Glomerular visceral epithelial cell (primary cell): ENCODE measurements around the gene HERPUD2.
A peak's percentile ranks its signal among the peaks of the same experiment; 100 is the strongest.
"Not testable (repeated sequence)": the region's sequence is repeated elsewhere in the genome, so short reads cannot be mapped to it uniquely, and the experiment has no call there.

Source experiments
- DNase-seq: peaks from one replicate; pipeline ENCODE4 v3.0.0-alpha.2; 2016; ENCODE audit errors: extremely low spot score

HERPUD2 gene

DNA sequence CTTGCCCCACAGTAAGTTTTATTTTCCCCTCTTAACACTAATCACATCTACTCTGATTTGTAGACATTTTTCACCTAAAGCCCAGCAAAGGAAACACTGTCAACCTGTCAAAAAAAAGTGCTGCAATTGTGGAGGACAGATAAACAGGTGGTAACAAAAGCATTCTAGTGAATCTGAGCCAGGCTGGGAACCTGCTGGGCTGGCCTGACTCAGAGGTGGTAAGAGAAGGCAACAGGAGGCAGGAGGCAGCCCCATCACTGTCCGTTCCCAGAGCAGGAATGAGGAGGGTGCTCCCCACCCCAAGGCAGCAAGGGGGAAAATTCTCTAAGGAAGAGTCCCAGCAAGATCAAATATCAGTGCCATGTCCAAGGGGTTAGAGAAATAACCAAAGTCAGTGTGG lies 19.5 kb upstream of the HERPUD2 start:
- DNase-seq, result no peak

DNA sequence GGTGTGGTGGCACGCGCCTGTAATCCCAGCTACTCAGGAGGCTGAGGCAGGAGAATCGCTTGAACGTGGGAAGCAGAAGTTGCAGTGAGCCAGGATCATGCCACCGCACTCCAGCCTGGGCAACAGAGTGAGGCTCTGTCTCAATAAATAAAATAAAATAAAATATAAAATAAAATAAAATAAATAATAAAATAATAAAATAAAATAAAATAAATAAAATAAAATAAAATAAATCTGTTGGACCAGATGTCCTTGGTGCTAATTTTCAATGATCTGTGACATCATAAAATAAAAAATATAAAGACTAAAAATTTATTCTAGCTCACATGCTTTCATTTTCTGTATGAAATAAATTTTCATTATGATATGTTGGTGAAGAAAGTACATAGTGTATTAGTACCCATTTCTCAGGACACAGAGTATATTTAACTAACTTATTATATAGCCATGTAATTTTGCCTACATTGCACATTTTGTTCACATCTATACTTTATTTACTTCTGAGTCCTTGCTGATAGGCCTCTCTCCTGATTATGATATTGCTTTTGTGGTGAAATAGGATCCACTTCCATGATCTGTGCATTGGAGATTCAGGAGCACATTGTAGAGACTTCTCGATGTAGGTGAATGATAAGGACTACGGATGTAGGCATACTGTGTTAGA lies 17.8 kb upstream of the HERPUD2 start:
- DNase-seq, result no peak

DNA sequence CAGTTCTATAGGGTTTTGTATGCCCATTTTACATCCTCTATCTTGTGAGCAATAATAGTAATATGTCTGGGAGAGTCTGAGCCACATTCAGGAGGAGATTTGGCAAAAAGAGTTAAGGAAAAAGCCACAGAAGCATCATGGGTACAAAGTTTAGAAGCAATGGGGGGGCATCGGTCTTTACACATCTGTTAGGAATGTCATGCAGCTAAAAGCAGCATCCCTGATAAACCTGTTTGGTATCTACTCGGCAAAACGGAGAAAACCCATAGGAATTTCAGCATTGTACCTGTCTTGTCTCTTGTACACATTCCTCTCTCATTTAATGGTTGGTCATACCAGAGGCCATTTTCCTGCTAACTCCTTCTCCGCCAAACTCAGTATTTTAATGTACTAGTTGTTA lies 12.5 kb upstream of the HERPUD2 start:
- peak; percentile 11 for DNase-seq

DNA sequence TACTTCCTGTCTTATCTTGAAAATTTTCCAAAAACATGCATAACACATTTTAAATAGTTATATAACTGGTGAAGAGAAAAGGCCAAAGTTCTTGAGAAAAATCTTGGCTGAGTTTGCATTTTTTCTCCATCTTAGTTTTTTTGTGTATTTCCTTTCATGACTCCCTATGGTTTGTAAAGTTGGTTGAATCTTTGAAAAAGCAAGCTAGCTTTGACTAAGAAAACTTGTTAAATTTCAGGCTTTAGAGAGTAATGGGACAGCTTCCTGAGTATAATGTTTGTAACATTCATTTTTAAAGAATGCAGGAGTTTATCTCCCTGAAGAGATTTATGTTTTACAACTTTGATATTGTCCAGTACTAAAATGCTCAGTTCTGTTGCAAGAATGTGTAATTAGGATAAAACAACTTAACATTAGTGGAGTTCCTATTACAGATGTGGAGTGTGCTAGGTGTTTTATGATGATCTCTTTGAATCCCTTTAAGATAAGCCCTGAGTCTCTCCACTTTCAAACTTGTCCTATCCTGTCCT lies 11.1 kb upstream of the HERPUD2 start:
- DNase-seq, result no peak

DNA sequence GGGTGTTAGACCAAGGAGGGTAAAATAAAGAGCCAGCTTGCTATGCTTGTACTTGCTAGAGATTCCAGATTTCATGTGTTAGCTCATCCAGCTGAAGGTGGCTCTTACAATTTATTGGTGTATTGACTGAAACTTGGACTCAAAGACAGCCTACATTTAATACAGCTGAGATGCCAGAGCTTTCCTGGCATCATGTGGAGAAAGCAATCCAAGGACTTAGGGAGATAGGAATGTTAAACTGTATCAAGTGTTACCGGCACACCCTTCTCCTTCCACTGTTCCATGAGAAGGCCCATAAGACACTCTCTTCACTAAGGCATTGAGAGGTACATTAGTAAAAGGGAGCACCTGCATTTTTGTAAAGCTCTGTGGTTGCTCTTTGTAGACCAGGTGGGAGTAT lies 9.3 kb upstream of the HERPUD2 start:
- no peak for DNase-seq

DNA sequence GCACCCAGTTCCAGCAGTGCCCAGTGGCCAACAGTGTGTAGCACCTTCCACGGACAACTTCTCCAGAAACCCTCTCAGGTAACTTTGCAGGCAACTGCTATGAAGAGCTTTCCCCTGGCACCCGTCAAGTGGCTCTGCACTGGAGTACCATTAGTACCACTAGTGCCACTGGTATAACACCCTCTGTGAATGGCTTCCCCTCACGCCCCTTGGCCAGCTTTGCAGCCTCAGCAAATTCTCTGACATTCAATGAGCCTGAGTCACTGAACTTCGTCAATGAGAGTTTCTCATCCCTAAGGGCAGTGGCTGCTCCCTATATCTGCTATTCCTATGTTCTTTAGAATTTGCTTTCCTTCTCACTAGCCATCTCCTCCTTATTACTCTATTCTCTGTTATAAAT lies 7.6 kb upstream of the HERPUD2 start:
- no peak for DNase-seq

DNA sequence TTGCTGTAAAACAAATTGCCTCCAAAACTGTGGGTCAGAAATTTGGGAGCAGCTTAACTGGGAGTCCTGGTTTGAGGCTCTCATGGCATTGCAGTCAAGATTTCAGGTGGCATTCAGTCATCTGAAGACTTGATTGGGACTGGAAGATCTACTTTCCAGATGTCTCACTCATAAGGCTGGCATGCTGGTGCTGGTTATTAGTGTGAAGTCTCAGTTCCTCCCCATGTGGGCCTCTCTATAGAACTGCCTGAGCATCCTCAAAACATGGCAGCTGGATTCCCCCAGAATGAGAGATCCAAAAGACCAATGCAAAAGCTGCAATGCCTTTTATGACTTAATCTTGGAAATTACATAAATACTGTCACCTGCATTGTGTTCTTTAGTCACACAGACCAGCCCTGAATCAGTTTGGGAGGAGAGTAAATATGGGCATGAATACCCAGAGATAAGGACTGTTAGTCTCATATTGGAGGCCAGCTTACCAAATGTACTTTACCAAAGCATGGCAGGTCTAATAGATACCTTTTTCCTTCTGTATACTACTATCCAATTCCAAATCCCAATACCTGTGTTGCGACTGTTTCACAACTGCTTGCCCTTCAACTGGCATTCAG lies 6.5 kb upstream of the HERPUD2 start:
- DNase-seq, result no peak

DNA sequence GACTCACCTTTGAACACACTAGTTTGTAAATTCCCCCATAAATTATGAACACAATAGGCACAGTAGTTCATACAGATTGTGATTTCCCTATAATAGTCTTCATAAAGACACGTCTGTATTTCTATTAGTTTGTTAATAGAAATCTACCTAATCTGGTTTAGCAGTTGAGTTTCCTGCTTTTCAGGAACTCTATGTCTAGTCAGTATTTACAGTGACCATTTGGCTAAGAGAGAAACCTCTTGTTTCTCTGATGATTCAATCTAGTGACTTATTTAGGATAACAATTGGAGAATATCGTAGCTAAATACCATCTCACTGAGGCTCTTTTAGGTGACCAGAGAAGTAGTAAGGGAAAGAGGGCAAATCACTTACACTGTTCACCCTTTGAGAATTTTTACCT lies 5.9 kb upstream of the HERPUD2 start:
- no peak for DNase-seq

DNA sequence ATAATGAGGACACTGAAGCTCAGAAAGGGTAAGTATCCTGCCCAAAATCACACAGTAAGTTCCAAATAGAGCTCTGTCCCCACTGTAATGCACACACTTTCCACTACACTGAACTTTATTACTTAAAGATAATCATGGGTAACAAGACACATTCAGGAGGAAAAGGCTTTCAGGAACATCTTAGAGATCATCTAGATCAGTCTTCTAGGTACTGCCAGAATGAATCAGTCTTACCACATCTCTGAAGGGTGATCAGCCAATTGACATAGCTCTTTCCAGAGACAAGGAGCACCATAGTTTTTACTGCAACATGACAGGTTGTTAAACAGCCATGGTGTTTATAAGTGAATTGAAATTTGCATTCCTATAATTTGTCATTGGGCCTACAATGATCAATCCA lies 5.4 kb upstream of the HERPUD2 start:
- no peak for DNase-seq

DNA sequence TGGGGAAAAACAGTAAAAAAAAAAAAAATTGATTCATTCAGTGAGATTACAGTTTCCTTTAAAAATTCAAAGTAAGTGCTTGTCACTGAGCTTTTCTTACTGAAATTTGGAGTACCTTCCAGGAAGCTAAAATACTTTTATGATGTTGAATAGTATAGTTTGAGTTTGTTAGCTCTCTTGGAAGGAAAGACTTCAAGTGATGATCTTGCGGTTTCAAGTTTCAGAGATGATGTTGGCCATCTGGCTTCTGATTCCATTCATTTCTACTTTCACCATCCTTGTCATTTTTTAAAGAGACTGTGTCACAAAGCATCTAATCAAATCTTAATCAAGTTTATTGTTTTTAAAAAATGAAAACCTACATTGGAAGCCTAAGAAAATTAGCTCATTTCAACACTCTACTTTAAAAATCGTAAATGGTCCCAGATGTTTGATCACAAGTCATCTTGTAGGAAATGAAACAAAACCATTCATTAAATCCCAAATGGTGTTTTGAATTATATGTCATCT lies 4.9 kb upstream of the HERPUD2 start:
- DNase-seq, result no peak

DNA sequence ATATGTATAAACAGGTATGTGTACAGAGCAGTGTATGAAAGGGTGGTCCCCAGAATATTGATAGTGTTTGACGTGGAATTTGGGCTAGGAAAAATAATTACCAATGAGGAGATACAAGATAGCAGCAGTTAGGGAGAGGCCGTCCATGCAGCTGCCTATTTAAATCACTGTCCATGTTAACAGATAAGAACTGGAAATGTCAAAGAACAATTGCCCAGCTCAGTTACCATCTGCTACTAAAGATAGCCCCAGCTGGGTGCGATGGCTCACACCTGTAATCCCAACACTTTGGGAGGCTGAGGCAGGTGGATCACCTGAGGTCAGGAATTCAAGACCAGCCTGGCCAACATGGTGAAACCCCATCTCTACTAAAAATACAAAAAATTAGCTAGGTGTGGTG lies 3.4 kb upstream of the HERPUD2 start:
- DNase-seq, result not testable (repeated sequence)

DNA sequence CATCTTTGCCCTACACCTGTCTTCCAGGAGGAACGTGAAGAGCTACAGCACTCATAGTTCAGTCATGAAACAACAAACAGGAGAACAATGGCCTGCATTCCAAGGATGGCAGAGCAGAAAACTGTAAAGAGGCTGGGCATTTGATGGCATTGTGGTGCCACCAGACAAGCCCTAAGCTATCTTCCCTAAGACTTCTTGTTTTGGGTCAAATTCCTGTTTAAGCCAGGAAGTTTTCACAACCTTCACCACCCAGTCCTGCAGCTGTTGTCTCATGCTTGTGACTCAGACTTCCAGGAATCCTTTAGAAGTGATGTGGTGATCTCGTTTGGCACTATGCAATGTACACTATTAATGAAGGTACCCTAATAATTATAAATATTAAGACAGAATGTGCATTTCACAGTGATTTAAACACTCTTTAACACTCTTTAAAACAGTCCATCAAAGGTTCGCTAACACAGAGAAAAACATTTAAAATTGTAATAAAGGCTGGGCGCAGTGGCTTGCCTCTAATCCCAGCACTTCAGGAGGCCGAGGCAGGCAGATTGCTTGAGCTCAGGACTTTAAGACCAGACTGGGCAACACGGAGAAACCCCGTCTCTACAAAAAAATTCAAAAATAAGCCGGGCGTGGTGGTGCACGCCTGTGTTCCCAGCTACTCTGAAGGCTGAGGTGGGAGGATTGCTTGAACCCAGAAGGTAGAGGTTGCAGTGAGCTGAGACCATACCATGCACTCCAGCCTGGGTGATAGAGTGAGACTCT lies 2.7 kb upstream of the HERPUD2 start:
- DNase-seq, result peak; percentile 48

DNA sequence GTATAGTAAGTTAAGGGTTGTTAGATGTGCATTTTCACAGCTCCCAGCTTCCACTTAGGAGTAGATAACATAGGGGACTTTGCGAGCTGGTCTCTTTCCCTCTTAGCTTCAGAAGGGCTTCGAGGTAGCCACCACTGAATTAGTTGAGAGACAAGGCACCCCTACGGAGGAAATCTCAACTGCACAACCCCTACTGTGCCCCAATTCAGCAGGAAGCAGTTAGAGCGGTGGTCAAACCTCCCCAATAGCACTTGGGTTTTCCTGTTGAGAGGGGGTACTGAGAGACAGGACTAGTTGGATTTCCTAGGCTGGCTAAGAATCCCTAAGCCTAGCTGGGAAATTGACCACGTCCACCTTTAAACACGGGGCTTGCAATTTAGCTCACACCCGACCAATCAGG lies 1.1 kb upstream of the HERPUD2 start:
- DNase-seq, result no peak

DNA sequence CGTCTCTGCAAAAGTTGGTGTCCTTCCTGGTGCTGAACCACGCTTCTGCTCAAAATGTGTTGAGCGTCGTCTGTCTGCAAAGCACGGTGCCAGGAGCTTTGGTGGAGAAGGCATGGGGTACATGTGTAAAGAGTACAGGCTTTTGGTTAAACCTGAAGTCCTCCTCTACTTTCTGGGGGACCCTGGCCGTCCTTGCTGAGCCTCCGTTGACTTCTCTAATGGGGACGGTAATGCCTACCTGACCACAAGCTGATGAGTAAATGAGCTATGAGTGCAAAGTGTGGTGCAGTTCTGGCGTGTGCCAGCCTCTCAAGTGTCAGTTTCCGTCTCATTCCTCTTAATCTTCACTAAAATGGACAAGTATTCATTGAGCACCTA lies 527 bp upstream of the HERPUD2 start:
- peak; percentile 23 for DNase-seq

DNA sequence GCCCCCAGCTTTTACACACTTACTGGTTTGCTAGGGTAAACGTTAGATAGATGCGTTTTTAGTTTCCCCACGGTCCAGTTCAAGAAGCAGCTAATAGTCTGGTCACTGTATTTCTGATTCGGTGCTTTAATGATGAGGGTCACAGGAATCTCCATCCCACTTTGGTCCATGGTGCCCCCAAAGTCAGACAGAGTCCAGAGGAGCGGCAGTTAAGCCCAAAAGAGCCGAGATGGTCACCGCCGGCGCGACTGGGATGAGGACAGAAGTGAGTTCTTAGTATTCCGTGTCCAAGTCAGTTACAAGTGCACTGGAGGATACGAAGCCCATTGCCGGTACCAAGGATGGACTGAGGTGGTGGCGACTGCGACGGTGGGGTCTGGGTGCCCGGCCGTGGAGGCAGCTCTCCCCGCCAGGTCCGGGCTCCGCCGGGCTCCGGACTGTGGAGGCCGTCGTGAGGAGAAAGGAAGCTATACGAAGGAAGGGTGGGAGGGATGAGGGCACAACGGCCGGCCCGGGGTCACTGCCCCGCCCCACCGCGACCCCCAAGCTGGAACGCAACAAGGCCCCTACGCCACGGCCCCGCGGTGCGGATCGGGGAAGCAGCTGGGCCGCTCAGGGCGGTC lies 663 bp downstream of the HERPUD2 start:
- peak; percentile 29 for DNase-seq

DNA sequence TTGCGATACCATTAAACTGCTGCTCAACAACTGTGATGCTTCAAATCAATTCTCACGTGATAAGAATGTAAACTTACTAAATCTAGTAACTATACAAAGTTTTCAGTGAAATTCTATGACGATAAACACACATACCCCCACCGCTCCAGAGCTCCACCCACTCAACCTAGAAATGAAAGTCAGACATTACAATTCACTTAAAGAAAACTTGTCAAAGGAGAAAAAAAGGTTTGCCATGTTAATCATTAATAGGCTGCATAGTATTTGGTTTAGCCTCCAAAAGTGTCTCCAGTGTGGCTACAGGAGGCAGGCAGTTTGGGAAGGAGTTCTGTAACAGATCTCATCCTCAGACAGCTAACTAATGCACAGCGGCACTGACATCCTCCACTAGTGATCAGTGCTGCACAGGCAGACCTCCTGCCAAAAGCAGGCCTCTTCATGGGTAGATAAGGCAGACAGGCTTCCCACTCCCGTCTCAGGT lies 3.1 kb downstream of the HERPUD2 start:
- DNase-seq, result no peak

DNA sequence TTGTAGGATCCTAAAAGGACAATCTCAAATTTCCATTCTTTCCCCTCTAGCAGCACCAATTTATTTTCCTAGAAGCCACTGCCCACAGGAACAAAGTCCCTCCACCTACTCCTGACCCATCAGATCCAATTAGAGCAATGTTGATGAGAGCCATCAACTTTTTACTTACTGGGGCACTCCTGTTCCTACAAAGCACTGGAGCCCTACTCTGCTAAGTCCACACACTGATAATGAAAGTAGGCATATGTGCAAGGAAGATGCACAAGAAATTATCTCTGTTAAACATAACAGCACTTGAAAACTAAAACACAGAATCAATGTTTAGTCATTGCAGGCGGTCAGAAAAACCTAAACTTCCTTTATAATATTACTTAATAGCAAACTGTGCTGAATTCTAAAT lies 3.6 kb downstream of the HERPUD2 start:
- DNase-seq, result no peak

DNA sequence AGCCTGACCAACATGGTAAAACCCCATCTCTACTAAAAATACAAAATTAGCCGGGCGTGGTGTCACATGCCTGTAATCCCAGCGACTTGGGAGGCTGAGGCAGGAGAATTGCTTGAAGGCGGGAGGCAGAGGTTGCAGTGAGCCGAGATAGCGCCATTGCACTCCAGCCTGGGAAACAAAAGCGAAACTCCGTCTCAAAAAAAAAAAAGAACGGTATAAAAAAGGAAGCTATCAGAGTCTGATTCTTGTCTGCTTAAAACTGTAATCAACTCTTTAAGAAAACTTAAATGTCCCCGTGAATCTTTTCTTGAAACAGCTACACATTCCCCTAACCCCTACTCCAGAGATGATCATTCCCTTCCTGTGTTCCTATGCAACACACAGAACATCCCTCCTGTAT lies 4.3 kb downstream of the HERPUD2 start:
- DNase-seq, result not testable (repeated sequence)

DNA sequence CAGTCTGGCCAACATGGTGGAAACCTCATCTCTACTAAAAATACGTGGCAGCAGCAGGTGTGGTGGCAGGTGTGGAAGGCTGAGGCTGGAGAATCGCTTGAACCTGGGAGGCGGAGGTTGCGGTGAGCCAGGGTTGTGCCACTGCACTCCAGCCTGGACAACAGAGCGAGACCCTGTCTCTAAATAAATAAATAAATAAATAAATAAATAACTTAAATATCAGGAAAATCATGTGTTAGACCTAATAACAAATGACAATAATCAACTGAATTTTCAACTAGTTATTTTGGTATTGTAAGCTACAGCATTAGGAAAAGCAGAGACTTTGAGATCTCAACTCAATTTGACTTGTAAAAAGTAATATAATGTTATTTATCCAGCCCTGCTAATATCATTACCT lies 9.2 kb downstream of the HERPUD2 start:
- DNase-seq, result no peak

DNA sequence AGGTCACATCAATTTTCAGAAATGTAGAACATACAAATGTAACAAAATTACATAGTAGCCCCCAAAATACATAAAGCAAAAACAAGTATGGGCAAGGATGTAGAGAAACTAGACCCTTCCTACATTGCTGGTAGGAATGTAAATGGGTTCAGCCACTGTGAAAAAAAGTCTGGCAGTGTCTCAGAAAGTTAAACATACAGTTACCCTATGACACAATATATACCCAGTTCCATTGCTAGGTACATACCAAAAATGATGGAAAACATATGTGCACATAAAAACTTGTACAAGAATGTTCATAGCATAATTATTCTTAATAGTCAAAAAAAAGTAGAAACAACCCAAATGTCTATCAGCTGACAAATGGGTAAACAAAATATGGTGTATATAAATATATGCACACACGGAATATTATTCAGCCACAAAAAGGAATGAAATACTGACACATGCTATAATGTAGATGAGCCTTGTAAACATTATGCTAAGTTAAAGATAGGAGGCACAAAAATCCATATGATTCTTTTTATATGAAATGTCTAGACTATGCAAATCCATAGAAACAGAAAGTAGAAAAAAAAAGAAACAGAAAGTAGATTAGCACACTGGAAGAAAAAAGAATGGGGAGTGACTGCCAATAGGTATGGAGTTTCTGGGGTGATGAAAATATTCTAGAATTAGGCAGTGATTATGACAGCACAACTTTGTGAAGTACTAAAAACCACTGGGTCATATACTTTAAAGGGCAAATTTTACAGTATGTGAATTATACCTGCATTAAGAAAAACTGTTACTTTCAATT lies 13.5 kb downstream of the HERPUD2 start:
- no peak for DNase-seq

DNA sequence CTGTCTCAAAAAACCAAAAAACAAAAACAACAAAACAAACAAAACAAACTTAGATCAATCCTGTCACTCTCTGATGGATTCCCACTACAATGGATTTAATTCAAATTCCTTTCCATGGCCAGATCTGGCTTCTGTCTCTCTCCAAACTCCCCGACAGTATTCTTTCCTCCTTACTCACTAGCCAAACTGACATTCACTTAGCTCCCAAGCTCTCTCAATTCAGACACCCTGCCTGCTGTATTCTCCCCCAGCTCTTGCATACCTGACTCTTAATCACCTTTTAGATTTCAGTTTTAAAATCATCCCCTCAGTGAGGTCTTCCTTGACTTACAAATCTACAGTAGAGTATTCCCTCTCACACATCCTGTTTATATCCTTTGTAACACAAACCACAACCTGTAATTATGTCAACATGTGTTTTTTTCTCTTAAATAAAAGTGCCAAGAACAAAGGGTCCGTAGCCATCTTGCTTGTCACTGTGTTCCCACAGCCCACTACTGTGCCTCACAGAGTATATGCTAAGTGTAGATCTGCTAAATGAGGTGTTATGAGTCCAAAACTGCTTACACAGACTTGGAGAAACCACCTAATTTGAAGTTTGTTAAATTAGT lies 14.4 kb downstream of the HERPUD2 start:
- DNase-seq, result no peak
